HCT116 (cell line): ENCODE measurements around the gene CDKN2B-AS1. TPM values are rescaled to one million over a fixed set of nuclear protein-coding genes. Genes with fewer than 3 reads are reported as not detected.

Experiments used
- ATAC-seq: fragments of 200-7000 bp; cut with Tn5 transposase; 2 replicates; pipeline ENCODE4 v1.9.1; 2020; ENCODE audit warnings: mild to moderate bottlenecking, moderate library complexity
- BruUV-seq: library from RNA; stranded (reverse); fragments of 400-500 nt; replicated peaks from 2 replicates; lab custom pipeline; 2021; lab: Mats Ljungman, UMichigan
- CTCF ChIA-PET: fragments of 300-600 bp; sonication (Branson Sonifier 250); formaldehyde crosslinking; loops from one replicate; lab custom pipeline; 2021; ENCODE audit warnings: antibody characterized with exemption; lab: Charles Lee
- POLR2A ChIA-PET: fragments of 300-600, 350-600 bp; sonication (Branson Sonifier 250); formaldehyde crosslinking; loops from one replicate; lab custom pipeline; 2021; ENCODE audit warnings: antibody characterized with exemption; lab: Charles Lee
- RAD21 ChIA-PET, 2 experiments: fragments of 300-600 bp; sonication (Branson Sonifier 250); formaldehyde crosslinking; loops; one replicate each; lab custom pipeline; 2023; ENCODE audit warnings: low total read pairs in 2 of 2; ENCODE audit not compliant: uncharacterized antibody in 2 of 2, unreplicated experiment in 2 of 2, low non-redundant PET in 1 of 2; lab: Charles Lee
- DNase-seq: peaks from one replicate; pipeline ENCODE4 v3.0.0-alpha.2; 2010; ENCODE audit warnings: low read depth, low spot score
- H2AFZ ChIP-seq: fragments of 200-600 bp; shearing (Covaris generic), sonication (generic); 2 replicates; pipeline ENCODE4 v1.6.1; 2017; ENCODE audit warnings: low read depth, mixed run types, mixed read lengths, antibody characterized with exemption, low read length; ENCODE audit not compliant: poor library complexity, severe bottlenecking
- H3K27ac ChIP-seq: 2 replicates; pipeline ENCODE4 v1.5.1; 2012; ENCODE audit warnings: low read depth, low read length
- H3K27me3 ChIP-seq: fragments of 200-600 bp; sonication (generic); 2 replicates; pipeline ENCODE4 v1.6.1; 2016; ENCODE audit warnings: mixed run types, low read length, mixed read lengths; ENCODE audit not compliant: insufficient read depth
- H3K36me3 ChIP-seq, 2 experiments: fragments of 200-500 bp in 1 of 2; fragments of 200-600 bp in 1 of 2; sonication (Bioruptor generic) in 1 of 2; sonication (generic) in 1 of 2; 2 replicates each; pipeline versions ENCODE4 v1.5.1 to v1.6.1; 2014 to 2016; ENCODE audit warnings: low read length in 2 of 2, inconsistent platforms in 1 of 2, mixed read lengths in 1 of 2, mixed run types in 1 of 2; ENCODE audit not compliant: insufficient read depth in 2 of 2, control insufficient read depth in 1 of 2
- H3K4me1 ChIP-seq, 2 experiments: fragments of 200-600 bp in 1 of 2; sonication (generic) in 1 of 2; 2 replicates each; pipeline versions ENCODE4 v1.5.1 to v1.6.1; 2012 to 2017; ENCODE audit warnings: low read length in 2 of 2, inconsistent platforms in 1 of 2, mild to moderate bottlenecking in 1 of 2, mixed read lengths in 1 of 2, mixed run types in 1 of 2, moderate library complexity in 1 of 2; ENCODE audit not compliant: insufficient read depth in 2 of 2, control insufficient read depth in 1 of 2
- H3K4me2 ChIP-seq: fragments of 200-600 bp; sonication (generic); 2 replicates; pipeline ENCODE4 v1.6.1; 2017; ENCODE audit warnings: mixed run types, low read length, mixed read lengths
- H3K4me3 ChIP-seq, 2 experiments: fragments of 200-600 bp in 1 of 2; sonication (generic) in 1 of 2; replicated peaks in 1 of 2; 2 replicates each; pipeline ENCODE4 v1.5.1; 2011 to 2016; ENCODE audit warnings: low read length in 2 of 2, control low read depth in 1 of 2, low read depth in 1 of 2, mild to moderate bottlenecking in 1 of 2, mixed read lengths in 1 of 2, mixed run types in 1 of 2
- H3K79me2 ChIP-seq: fragments of 200-600 bp; sonication (generic); 2 replicates; pipeline ENCODE4 v1.6.1; 2017; ENCODE audit warnings: mild to moderate bottlenecking, mixed run types, low read length, moderate library complexity, mixed read lengths; ENCODE audit not compliant: insufficient read depth
- H3K9ac ChIP-seq: fragments of 200-600 bp; sonication (generic); 2 replicates; pipeline ENCODE4 v1.6.1; 2016; ENCODE audit warnings: low read length, mixed read lengths
- H3K9me2 ChIP-seq: fragments of 200-600 bp; sonication (generic), shearing (Covaris generic); 2 replicates; pipeline ENCODE4 v1.6.1; 2017; ENCODE audit warnings: mixed run types, mild to moderate bottlenecking, moderate library complexity; ENCODE audit not compliant: insufficient read depth
- H3K9me3 ChIP-seq, 2 experiments: fragments of 200-500 bp in 1 of 2; fragments of 200-600 bp in 1 of 2; sonication (Bioruptor generic) in 1 of 2; sonication (generic) in 1 of 2; 2 replicates each; pipeline ENCODE4 v1.6.1; 2014 to 2017; ENCODE audit warnings: low read length in 2 of 2, mixed read lengths in 2 of 2, inconsistent platforms in 1 of 2, low read depth in 1 of 2, mild to moderate bottlenecking in 1 of 2, mixed run types in 1 of 2, moderate library complexity in 1 of 2; ENCODE audit not compliant: control insufficient read depth in 1 of 2, insufficient read depth in 1 of 2
- H4K20me1 ChIP-seq: fragments of 200-600 bp; sonication (generic), shearing (Covaris generic); 2 replicates; pipeline ENCODE4 v1.6.1; 2017; ENCODE audit warnings: mixed run types, mild to moderate bottlenecking, moderate library complexity; ENCODE audit not compliant: insufficient read depth
- ATF3 ChIP-seq: IDR thresholded peaks from 2 replicates; pipeline ENCODE4 v1.6.1; 2012
- CBX3 ChIP-seq: IDR thresholded peaks from 2 replicates; pipeline ENCODE4 v1.6.1; 2012; ENCODE audit warnings: low read depth
- CEBPB ChIP-seq: IDR thresholded peaks from 2 replicates; pipeline ENCODE4 v1.6.1; 2012; ENCODE audit warnings: low read depth
- CTCF ChIP-seq, 3 experiments: fragments of 200-600 bp in 1 of 3; sonication (generic) in 1 of 3; IDR thresholded peaks in 2 of 3; conservative IDR thresholded peaks in 1 of 3; 2 replicates each; pipeline ENCODE4 v1.5.1; 2012 to 2017; ENCODE audit warnings: low read depth in 2 of 3, low read length in 2 of 3, antibody characterized with exemption in 1 of 3, borderline replicate concordance in 1 of 3, control low read depth in 1 of 3, mild to moderate bottlenecking in 1 of 3, mixed read lengths in 1 of 3, mixed run types in 1 of 3, moderate library complexity in 1 of 3; ENCODE audit not compliant: insufficient read depth in 1 of 3
- ELF1 ChIP-seq: IDR thresholded peaks from 2 replicates; pipeline ENCODE4 v1.6.1; 2012; ENCODE audit warnings: low read depth, borderline replicate concordance
- EZH2 ChIP-seq: fragments of 200-600 bp; sonication (generic); IDR thresholded peaks from 2 replicates; pipeline ENCODE4 v1.6.1; 2017; ENCODE audit warnings: antibody characterized with exemption, mixed run types
- FOSL1 ChIP-seq: IDR thresholded peaks from 2 replicates; pipeline ENCODE4 v1.6.1; 2012; ENCODE audit warnings: low read depth
- JUND ChIP-seq: IDR thresholded peaks from 2 replicates; pipeline ENCODE4 v1.6.1; 2012
- POLR2A ChIP-seq: IDR thresholded peaks from 2 replicates; pipeline ENCODE4 v1.7.0; 2011; ENCODE audit warnings: borderline replicate concordance; ENCODE audit not compliant: insufficient read depth, insufficient read length; ENCODE audit errors: extremely low read depth
- POLR2AphosphoS5 ChIP-seq: IDR thresholded peaks from 2 replicates; pipeline ENCODE4 v1.6.1; 2011; ENCODE audit warnings: mild to moderate bottlenecking, low read depth, low read length, moderate library complexity
- RAD21 ChIP-seq: IDR thresholded peaks from 2 replicates; pipeline ENCODE4 v1.6.1; 2012; ENCODE audit warnings: low read depth, mild to moderate bottlenecking
- SIN3A ChIP-seq: IDR thresholded peaks from 2 replicates; pipeline ENCODE4 v1.6.1; 2012; ENCODE audit warnings: low read depth
- SRF ChIP-seq: IDR thresholded peaks from 2 replicates; pipeline ENCODE4 v1.6.1; 2012; ENCODE audit warnings: low read depth
- YY1 ChIP-seq: IDR thresholded peaks from 2 replicates; pipeline ENCODE4 v1.6.1; 2011; ENCODE audit warnings: low read length, low read depth, moderate library complexity, mild to moderate bottlenecking; ENCODE audit not compliant: insufficient replicate concordance; ENCODE audit errors: extremely low read depth
- ZFX ChIP-seq: fragments of 450-650 bp; IDR thresholded peaks from 2 replicates; pipeline ENCODE4 v1.6.1; 2017
- ZNF274 ChIP-seq: fragments of 200-500 bp; sonication (Bioruptor generic); IDR thresholded peaks from 2 replicates; pipeline ENCODE4 v1.6.1; 2014; ENCODE audit warnings: mild to moderate bottlenecking, low read depth, low read length, inconsistent platforms
- intact Hi-C: fragments of 100-400 bp; cut with micrococcal nuclease; formaldehyde crosslinking; loops from 2 replicates; pipeline ENCODE4 v1.10.0; 2022
- total RNA-seq: library from RNA; stranded (reverse); gene quantifications from one replicate; pipeline ENCODE4 v1.2.1, GENCODE V29; 2021; ENCODE audit not compliant: unreplicated experiment

Gene CDKN2B-AS1
- total RNA-seq, 1 experiment from 2014 or later = 1.7 TPM

- TF ChIP-seq SRF = no peak
- no peak for TF ChIP-seq ZFX
- no peak for TF ChIP-seq CEBPB
Measured at GRCh38 chr9:22119522-22120158, 125.0 kb downstream of the CDKN2B-AS1 start (continued).

- ATAC-seq (no peak), DNase-seq (no peak)
- intact Hi-C loops = no loop called here
- Histone ChIP-seq H3K79me2 (no peaks in the 10 kb centered on the region), H3K27me3 (no peaks in the 10 kb centered on the region), H2AFZ (no peak overlapping the region), H3K27ac (no peak overlapping the region), H3K9me3 (no peaks in the 10 kb centered on the region), H3K4me3 (no peak overlapping the region), H3K4me1 (peaks cover 4 to 14% of the 10 kb centered on the region in 2 experiments; a peak in 1 of 4 replicates), H3K9me2 (no peaks in the 10 kb centered on the region), H3K9ac (no peak overlapping the region), H3K4me2 (no peak overlapping the region), H4K20me1 (no peaks in the 10 kb centered on the region), H3K36me3 (no peaks in the 10 kb centered on the region)
- RAD21 ChIA-PET = interaction anchor here in 1 of 2 experiments (1.2 to 1.4 kb wide), 2 partner anchors 35 to 111 kb away, joined by 3 to 6 read pairs; partner anchors contain the start of gene CDKN2B
- CTCF ChIA-PET = interaction anchor here (0.6 to 2.6 kb wide), 19 partner anchors 10 to 308 kb away, joined by 3 to 22 read pairs (median 4); partner anchors contain the start of gene CDKN2B
- TF ChIP-seq CBX3 (no peak), EZH2 (no peak), ELF1 (no peak), ZNF274 (no peak), CEBPB (no peak), SRF (no peak), POLR2A (no peak), FOSL1 (no peak), JUND (no peak), POLR2AphosphoS5 (no peak), YY1 (no peak), CTCF (IDR thresholded peaks at IDR 0.05 in 2 of 3, conservative IDR thresholded peaks at IDR 0.05 in 1 of 3; ENCODE audit: borderline replicate concordance in 1 of 3, insufficient read depth in 1 of 3, low read depth in 2 of 3, low read length in 2 of 3) (no peak), ZFX (no peak), SIN3A (no peak), RAD21 (no peak), ATF3 (no peak)
- no TSS peak for BruUV-seq
- POLR2A ChIA-PET = interaction anchor here (1.0 to 1.7 kb wide), 2 partner anchors 22 to 111 kb away, joined by 3 to 8 read pairs; partner anchors contain the start of gene CDKN2B
Measured at GRCh38 chr9:22120159-22120549, 125.6 kb downstream of the CDKN2B-AS1 start.
